GM19467 (cell line): ENCODE data around the gene MYH10.
"Not testable (repeated sequence)": the region's sequence is repeated elsewhere in the genome, so short reads cannot be mapped to it uniquely, and the experiment has no call there.

Source experiments
- ATAC-seq: cut with Tn5 transposase; IDR thresholded peaks from one replicate; pipeline ENCODE4 v1.9.1; 2021; ENCODE audit warnings: mild to moderate bottlenecking, moderate library complexity; ENCODE audit not compliant: unreplicated experiment

Gene MYH10

DNA sequence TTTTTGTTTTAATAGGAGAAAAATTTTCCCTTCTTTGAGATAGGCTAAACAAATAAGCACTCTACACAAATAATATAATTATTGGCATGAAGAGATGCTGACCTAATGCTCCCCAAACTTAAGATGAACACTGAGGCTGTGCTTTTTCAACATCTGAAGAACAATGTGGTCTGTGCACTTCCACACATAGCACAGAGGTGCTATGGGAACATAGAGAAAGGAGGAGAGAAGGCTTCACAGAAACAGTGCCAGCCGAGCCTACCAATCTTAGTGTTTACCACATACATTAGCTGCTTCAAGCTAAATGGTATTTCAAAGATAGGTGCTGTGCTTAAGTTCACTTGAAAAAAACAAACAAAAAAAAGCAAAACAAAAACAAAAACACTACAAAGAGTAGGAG, 72.4 kb downstream of the MYH10 start:
- no peak for ATAC-seq

GRCh38 chr17:8557176-8557806, 73.2 kb downstream of the MYH10 start:
- no peak for ATAC-seq

GRCh38 chr17:8556074-8556473, 74.5 kb downstream of the MYH10 start:
- ATAC-seq: no peak

DNA sequence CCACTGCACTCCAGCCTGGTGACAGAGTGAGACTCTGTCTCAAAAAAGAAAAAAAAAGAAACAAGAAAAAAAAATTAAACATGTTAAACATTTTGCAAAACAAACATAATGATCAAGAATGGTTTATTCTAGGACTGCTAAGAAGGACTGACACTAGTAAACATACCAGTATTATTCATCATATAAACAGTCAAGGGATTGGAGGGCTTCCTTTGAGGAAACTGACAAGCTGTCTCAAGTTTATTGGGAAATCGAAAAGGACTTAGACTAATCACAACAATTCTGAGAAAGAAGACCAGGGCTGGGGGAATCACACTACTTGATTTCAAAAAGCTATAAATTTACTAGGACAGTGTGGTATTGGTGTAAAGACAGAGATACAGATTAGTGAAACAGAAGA, 75.5 kb downstream of the MYH10 start:
- ATAC-seq: no peak

DNA sequence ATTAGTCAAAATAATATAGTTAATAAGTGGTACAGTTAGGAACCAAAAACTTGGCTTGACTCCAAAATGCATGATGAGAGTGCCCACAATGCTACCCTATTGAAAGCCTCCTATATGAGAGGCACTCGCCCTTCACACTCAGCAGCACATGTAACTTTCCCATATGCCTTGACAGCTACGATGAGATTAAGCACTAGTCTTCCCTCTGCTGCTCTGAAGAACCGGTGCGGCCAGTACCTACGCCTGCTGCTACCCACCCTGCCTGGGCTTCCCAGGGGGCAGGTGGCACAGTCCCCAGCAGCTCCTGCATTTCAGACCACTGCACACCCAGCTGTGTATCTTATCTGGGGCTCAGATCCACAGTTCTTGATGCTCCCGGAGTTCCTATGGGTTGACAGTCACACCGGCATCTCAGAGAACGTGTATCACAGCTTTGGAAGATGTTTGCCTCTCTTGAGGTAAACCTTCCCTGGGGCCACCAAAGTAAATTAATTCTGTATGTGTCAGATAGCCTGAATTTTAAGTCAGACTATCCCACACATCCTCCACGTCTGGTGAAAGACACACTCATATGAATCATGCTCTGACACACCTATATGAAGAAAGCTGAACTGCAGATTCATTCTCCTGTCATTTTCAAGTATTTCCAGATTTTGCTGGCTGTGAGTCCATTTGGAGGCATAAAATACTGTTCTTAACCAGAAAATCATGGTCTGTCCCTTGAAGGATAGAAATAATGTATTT, 77.8 kb downstream of the MYH10 start:
- no peak for ATAC-seq

DNA sequence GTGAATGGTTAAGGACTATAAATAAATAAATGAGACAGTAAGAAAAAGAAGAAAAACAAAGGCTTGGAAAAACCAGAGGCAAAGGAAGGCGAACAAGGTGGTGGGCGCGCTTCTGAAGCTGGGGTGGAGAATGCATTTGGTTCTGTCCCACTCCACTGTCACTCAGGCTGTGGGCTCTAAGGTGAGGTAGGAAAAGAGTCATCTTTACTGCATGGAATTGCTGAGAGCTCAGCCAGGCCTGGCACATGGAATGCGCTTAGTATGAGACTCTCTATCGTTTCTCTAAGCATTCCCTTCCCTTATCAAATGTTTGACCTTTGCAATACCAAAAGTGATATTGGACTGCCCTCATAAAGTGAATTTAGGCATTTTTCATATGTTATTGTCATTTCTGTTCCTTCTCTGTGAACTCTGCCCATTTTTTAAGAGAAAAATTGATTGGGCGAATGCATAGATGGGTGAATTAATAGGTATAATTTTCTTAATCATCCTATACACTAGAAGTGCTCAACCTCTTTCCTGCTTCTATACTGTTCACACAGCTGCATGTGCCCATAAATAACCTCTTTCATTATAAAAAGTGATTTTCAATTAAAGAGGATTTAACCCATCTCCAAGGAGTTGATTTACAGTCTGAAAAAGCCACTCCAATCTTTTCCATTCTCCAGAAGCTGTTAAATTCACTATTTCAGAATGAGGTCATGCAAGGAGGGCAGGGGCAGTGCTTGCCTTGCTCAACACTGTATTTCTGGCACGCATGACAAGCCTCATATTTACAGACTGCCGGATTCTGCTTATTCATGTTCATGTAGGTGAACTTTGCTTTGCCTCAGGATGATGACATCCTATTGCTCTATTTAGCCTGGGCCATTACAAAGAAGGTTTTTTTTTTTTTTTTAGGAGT, 87.7 kb downstream of the MYH10 start:
- ATAC-seq: no peak

DNA sequence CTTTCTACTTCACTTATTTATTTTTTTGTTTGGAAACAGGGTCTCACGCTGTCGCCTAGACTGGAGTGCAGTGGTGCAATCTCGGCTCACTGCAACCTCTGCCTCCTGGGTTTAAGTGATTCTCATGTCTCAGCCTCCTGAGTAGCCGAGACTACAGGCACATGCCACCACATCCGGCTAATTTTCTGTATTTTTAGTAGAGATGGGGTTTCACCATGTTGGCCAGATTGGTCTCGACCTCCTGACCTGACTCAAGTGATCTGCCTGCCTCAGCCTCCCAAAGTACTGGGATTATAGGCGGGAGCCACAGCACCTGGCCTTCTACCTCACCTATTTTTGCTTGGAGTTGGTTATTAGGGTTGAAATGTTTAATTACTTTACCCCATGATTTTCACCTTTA, 90.5 kb downstream of the MYH10 start:
- ATAC-seq: not testable (repeated sequence)

GRCh38 chr17:8537734-8538133, 92.8 kb downstream of the MYH10 start:
- no peak for ATAC-seq

DNA sequence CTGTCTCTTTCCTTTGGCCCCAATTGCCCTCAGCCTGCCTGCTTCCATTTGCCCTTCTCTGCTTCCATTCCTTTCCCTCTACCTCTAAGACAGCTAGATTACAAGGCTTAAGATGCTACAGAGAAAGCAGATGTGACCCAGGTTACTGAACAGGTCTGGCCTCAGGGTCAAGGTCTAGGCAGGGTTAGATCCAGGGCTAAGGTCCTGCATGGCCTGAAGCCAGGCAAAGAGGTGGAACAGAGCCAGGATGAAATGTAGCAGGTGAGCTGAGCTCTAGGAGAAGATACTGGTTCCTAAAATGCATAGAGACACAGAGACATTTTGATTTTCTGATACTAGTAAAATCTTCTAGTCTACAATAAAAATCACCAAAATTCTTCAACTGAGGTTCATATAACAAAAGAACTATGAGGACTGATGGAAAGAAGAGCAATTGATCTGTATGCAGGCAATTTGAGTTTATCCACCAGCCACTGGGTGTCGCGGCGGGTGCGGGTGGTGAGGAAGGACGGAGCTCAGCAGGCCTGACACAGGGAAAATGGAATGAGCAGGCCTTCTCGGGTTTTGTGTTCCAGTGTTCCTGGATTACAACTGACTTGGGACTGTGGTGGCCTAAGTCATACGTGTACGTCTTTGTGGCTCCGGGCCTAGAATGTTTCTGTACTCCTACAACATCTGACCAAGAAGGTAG, 95.9 kb downstream of the MYH10 start:
- ATAC-seq: no peak

- ATAC-seq: no peak
Observed at GRCh38 chr17:8532021-8532420, 98.5 kb downstream of the MYH10 start.

- ATAC-seq: no peak
Observed at GRCh38 chr17:8522577-8522976, 107.9 kb downstream of the MYH10 start.

GRCh38 chr17:8520981-8521380, 109.5 kb downstream of the MYH10 start:
- no peak for ATAC-seq

DNA sequence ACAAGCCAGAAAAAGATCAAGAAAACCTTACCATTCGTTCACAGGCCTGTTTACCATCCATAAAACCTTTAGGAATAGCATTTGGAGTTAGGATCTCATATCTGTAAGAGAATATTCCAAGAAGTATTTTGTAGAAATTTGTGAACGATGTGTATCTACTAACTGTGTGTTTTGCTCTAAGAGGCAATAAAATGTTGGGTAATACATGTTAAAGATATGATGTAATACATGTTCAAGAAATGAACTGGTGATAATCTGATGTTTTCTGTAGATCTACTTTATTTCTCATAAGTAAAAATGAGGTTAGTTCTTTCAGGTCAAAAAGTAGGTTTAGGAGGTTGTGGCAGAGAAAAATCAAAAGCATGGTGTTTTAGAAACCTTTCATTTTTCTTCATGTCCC, 111.7 kb downstream of the MYH10 start:
- ATAC-seq: no peak

DNA sequence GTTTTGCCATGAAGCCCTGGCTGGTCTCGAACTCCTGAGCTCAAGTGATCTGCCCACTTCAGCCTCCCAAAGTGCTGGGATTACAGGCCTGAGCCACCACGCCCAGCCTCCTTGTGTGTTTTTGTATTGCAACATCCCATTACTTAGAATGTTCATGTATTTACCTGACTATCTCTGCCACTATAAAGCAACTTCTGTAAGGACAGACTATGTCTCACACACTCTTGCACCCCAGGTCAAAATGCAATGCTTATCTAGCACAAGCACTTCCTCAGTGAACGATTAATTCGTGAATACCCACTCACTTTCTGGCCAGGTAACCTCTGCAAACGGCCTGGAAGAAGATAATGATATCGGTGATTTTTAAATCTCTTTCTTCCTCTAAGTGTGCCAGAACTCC, 112.2 kb downstream of the MYH10 start:
- ATAC-seq: no peak

- no peak for ATAC-seq
Observed at GRCh38 chr17:8514801-8515200, 115.7 kb downstream of the MYH10 start.

GRCh38 chr17:8506145-8506544, 124.4 kb downstream of the MYH10 start:
- no peak for ATAC-seq

DNA sequence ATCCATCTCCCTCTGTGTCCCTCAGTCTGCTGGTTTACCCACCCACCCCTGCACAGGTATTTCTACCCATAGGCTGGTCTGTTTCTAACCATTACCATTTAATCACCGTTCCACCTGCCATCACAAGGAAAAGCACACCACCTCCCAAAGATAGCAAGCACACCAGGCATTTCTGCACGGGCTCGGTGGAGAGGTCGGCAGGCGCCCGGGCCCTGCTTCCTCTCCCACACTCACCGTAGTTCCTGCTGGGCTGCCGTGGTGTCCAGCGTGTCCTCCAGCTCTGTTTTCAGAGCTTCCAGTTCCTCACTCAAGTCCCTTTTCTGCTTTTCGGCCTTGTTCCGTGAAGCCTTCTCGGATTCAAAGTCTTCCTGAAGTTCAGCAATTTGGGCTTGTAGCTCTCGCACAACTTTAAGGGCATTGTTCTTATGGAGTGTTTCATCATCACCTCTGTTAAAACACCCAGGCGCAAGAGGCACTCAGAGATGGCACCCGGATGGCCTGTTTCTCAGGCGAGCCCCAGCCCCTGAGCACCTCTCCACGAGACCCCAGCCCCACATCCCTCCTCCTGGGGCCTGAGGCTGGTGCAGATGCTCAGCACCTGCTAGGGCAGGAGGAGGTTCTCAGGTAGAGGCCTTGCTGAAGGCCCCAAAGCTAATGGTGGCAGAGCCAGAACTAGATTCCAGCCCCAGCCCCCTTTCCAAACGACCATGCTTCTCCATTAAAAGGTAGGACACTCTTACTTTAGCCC, 125.9 kb downstream of the MYH10 start:
- no peak for ATAC-seq

GRCh38 chr17:8503807-8504206, 126.7 kb downstream of the MYH10 start:
- no peak for ATAC-seq

DNA sequence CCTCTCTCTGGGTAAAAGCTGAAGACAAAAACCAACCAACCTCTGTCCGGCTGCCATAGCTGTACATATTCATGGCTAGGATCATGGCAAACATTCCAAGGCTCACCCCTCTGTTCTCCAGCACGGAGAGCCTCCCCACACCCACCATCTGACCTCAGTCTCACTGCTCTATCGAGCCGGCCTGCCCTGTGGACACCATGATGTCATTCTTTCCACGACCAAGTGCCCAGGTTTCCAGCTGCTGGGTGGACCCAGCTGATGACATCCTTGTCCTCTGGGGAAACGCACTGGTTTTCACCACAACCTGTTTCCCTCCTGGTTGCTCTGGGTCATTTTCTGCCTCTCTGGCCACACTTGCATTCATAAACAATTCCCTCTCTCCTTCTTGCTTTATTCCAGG, 127.2 kb downstream of the MYH10 start:
- no peak for ATAC-seq

GRCh38 chr17:8502126-8502525, 128.4 kb downstream of the MYH10 start:
- ATAC-seq: no peak
